Testis (tissue), 2 donors: ENCODE measurements around the gene ADAP1.

Experiments
- POLR2A ChIP-seq: fragments of 450-650 bp; IDR thresholded peaks from one replicate; pipeline ENCODE4 v1.6.1; 2017; ENCODE audit warnings: antibody characterized with exemption, mild to moderate bottlenecking, moderate library complexity
- TF ChIP-seq, protein P1 (sequence below), 3 experiments: fragments of 450-650 bp in 2 of 3; fragments of 200-600 bp in 1 of 3; sonication (generic) in 1 of 3; IDR thresholded peaks; one replicate each; pipeline ENCODE4 v1.5.1; 2016 to 2019; ENCODE audit warnings: antibody characterized with exemption in 3 of 3, mild to moderate bottlenecking in 2 of 3, moderate library complexity in 1 of 3

DNA sequence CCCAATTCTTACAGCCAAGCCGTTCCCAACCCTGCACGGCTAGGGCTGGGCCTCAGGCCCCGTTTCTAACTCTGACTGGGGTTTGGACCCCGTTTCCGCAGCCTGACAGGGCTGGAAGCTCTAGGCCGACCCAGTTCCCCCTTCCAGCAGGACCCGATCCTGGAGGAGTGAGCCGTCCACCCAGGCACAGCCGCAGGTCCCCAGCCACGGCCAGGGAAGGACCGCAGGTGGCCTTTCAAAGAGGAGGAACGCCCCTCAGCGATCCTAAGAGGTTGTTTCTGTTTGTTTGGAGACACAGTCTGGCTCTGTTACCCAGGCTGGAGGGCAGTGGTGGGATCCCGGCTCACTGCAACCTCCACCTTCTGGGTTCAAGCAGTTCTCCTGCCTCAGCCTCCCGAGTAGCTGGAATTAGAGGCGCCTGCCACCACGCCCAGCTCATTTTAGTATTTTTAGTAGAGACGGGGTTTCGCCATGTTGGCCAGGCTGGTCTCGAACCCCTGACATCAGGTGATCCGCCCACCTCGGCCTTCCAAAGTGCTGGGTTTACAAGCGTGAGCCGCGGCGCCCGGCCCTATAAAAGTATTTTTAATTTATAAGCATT, 78.9 kb downstream of the ADAP1 start:
- TF ChIP-seq, protein P1, sequence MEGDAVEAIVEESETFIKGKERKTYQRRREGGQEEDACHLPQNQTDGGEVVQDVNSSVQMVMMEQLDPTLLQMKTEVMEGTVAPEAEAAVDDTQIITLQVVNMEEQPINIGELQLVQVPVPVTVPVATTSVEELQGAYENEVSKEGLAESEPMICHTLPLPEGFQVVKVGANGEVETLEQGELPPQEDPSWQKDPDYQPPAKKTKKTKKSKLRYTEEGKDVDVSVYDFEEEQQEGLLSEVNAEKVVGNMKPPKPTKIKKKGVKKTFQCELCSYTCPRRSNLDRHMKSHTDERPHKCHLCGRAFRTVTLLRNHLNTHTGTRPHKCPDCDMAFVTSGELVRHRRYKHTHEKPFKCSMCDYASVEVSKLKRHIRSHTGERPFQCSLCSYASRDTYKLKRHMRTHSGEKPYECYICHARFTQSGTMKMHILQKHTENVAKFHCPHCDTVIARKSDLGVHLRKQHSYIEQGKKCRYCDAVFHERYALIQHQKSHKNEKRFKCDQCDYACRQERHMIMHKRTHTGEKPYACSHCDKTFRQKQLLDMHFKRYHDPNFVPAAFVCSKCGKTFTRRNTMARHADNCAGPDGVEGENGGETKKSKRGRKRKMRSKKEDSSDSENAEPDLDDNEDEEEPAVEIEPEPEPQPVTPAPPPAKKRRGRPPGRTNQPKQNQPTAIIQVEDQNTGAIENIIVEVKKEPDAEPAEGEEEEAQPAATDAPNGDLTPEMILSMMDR (IDR thresholded peaks at IDR 0.05), result no peak
- TF ChIP-seq POLR2A, result no peak
